Measurements from ENCODE around the gene HES5. TPM values are rescaled to one million over a fixed set of nuclear protein-coding genes. Genes with fewer than 3 reads are reported as not detected.
"Not testable (repeated sequence)": the region's sequence is repeated elsewhere in the genome, so short reads cannot be mapped to it uniquely, and the experiment has no call there.

The HES5 gene
- 1 to 10 TPM in 2 of 4 donors, under 1 TPM in 1, not detected in 1; 0.34 to 2.8 (median 1.8) TPM for total RNA-seq

DNA sequence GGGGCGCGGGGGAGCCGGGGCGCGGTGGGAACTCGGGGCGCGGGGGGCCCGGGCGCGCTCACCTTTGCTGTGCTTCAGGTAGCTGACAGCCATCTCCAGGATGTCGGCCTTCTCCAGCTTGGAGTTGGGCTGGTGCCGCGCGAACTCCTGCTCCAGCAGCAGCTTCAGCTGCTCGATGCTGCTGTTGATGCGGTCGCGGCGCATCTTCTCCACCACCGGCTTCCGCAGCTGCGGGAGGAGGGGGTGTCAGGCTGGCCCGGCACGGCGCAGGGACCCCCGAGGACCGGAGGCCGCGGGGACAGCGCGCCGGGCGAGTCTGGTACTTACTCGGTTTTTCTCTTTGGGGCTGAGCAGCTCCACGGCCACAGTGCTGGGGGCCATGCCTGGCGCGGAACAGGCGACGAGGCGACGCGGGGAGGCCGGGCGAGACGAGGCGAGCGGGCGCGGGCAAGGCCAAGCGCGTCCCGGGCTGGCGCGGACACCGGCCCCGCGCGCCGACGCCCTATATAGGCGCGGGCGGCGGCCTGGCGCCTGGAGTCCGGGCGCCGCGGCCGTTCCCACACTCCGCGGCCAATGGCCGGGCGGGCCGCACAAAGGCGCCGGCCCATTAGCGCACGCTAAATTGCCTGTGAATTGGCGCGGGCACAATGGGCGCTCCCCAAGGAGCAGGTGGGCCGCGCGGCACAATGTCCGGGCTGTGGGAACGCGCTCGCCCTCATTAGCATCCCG lies at the start of gene HES5:
Gene HES5 (minus strand): TSS at position 480 of the 729 bp plus-strand sequence. CDS start 99 bp downstream, at position 381.
- no peak for DNase-seq
- H3K4me3 ChIP-seq: no peak within 1 kb of the TSS
- peak within 1 kb of the TSS; percentile 38 to 46 for H3K27ac ChIP-seq
- H3K27me3 ChIP-seq: peaks cover 19 to 34% of the 10 kb centered on the region in 2 donors
- no peaks in the 10 kb centered on the region for H3K9me3 ChIP-seq
- intact Hi-C loops (cut with DNase I; ENCODE audit: low total_unique reads): no loop called here
- H3K4me1 ChIP-seq: peaks cover 0 to 22% of the 10 kb centered on the region in 2 donors
- H3K36me3 ChIP-seq: no peaks in the 10 kb centered on the region
- peak; percentile 12 to 36 for TF ChIP-seq POLR2A (IDR thresholded peaks at IDR 0.05)
- TF ChIP-seq, protein P1, sequence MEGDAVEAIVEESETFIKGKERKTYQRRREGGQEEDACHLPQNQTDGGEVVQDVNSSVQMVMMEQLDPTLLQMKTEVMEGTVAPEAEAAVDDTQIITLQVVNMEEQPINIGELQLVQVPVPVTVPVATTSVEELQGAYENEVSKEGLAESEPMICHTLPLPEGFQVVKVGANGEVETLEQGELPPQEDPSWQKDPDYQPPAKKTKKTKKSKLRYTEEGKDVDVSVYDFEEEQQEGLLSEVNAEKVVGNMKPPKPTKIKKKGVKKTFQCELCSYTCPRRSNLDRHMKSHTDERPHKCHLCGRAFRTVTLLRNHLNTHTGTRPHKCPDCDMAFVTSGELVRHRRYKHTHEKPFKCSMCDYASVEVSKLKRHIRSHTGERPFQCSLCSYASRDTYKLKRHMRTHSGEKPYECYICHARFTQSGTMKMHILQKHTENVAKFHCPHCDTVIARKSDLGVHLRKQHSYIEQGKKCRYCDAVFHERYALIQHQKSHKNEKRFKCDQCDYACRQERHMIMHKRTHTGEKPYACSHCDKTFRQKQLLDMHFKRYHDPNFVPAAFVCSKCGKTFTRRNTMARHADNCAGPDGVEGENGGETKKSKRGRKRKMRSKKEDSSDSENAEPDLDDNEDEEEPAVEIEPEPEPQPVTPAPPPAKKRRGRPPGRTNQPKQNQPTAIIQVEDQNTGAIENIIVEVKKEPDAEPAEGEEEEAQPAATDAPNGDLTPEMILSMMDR (IDR thresholded peaks at IDR 0.05): no peak

GRCh38 chr1:2578758-2579118 lies 48.7 kb upstream of the HES5 start:
- Histone ChIP-seq H3K27ac (peak overlapping the region; percentile 40 to 47), H3K4me1 (no peaks in the 10 kb centered on the region), H3K36me3 (no peaks in the 10 kb centered on the region), H3K9me3 (no peaks in the 10 kb centered on the region), H3K4me3 (no peak overlapping the region), H3K27me3 (no peaks in the 10 kb centered on the region)
- TF ChIP-seq, protein P1 (IDR thresholded peaks at IDR 0.05): no peak
- no peak for TF ChIP-seq POLR2A (IDR thresholded peaks at IDR 0.05)
- intact Hi-C loops (cut with DNase I; ENCODE audit: low total_unique reads): no loop called here
- DNase-seq: no peak

GRCh38 chr1:2577565-2578075 lies 47.6 kb upstream of the HES5 start:
- intact Hi-C loops (cut with DNase I; ENCODE audit: low total_unique reads); H3K27me3 ChIP-seq; H3K36me3 ChIP-seq; H3K9me3 ChIP-seq; H3K4me3 ChIP-seq; DNase-seq; H3K4me1 ChIP-seq: not testable (repeated sequence)
- H3K27ac ChIP-seq: peak overlapping the region; percentile 40 to 47

GRCh38 chr1:2575801-2576663 lies 46.0 kb upstream of the HES5 start:
- TF ChIP-seq, protein P1 (IDR thresholded peaks at IDR 0.05): no peak
- no peak for TF ChIP-seq POLR2A (IDR thresholded peaks at IDR 0.05)
- no peaks in the 10 kb centered on the region for H3K27me3 ChIP-seq
- no peaks in the 10 kb centered on the region for H3K9me3 ChIP-seq
- no peak for DNase-seq
- intact Hi-C loops (cut with DNase I; ENCODE audit: low total_unique reads): no loop called here
- H3K27ac ChIP-seq: peak overlapping the region in 1 of 2 donors; percentile 3
- no peak overlapping the region for H3K4me3 ChIP-seq
- no peaks in the 10 kb centered on the region for H3K4me1 ChIP-seq
- H3K36me3 ChIP-seq: no peaks in the 10 kb centered on the region

- Histone ChIP-seq H3K4me3 (no peak overlapping the region), H3K4me1 (no peaks in the 10 kb centered on the region), H3K36me3 (no peaks in the 10 kb centered on the region), H3K27me3 (no peaks in the 10 kb centered on the region), H3K27ac (no peak overlapping the region), H3K9me3 (no peaks in the 10 kb centered on the region)
- no peak for TF ChIP-seq POLR2A (IDR thresholded peaks at IDR 0.05)
- TF ChIP-seq, protein P1 (IDR thresholded peaks at IDR 0.05): no peak
- intact Hi-C loops (cut with DNase I; ENCODE audit: low total_unique reads): no loop called here
- no peak for DNase-seq
Measured at GRCh38 chr1:2574350-2574749, 44.3 kb upstream of the HES5 start.

All from uterus (tissue), 4 donors.